MM.1S (cell line): ENCODE data around the gene RABEPK.

Experiments
- CTCF ChIP-seq: fragments of 300-600 bp; sonication (generic); IDR thresholded peaks from 2 replicates; pipeline ENCODE4 v1.5.1; 2016; ENCODE audit warnings: antibody characterized with exemption, low read length, mixed read lengths
- EZH2 ChIP-seq: fragments of 300-600 bp; sonication (generic); optimal IDR thresholded peaks from 2 replicates; pipeline ENCODE3; 2017; ENCODE audit warnings: low read depth, mild to moderate bottlenecking, antibody characterized with exemption, low read length, mixed read lengths

GRCh38 chr9:125156551-125156950 is 43.8 kb upstream of the RABEPK start:
- TF ChIP-seq CTCF (no peak), EZH2 (no peak)
